Peyer's patch (tissue), 4 donors: Measurements from ENCODE around the gene ATP10A.

Experiments
- POLR2A ChIP-seq, 2 donors: fragments of 450-650 bp; IDR thresholded peaks; one replicate each; pipeline ENCODE4 v1.5.1; 2017; ENCODE audit warnings: antibody characterized with exemption in 2 of 2, mild to moderate bottlenecking in 2 of 2, moderate library complexity in 2 of 2
- TF ChIP-seq, protein P1 (sequence below), 6 experiments: fragments of 450-650 bp in 4 of 6; fragments of 200-600 bp in 2 of 6; sonication (generic) in 1 of 6; IDR thresholded peaks; one replicate each; pipeline ENCODE4 v1.5.1; 2017 to 2019; ENCODE audit warnings: antibody characterized with exemption in 6 of 6, mild to moderate bottlenecking in 3 of 6, moderate library complexity in 1 of 6

DNA sequence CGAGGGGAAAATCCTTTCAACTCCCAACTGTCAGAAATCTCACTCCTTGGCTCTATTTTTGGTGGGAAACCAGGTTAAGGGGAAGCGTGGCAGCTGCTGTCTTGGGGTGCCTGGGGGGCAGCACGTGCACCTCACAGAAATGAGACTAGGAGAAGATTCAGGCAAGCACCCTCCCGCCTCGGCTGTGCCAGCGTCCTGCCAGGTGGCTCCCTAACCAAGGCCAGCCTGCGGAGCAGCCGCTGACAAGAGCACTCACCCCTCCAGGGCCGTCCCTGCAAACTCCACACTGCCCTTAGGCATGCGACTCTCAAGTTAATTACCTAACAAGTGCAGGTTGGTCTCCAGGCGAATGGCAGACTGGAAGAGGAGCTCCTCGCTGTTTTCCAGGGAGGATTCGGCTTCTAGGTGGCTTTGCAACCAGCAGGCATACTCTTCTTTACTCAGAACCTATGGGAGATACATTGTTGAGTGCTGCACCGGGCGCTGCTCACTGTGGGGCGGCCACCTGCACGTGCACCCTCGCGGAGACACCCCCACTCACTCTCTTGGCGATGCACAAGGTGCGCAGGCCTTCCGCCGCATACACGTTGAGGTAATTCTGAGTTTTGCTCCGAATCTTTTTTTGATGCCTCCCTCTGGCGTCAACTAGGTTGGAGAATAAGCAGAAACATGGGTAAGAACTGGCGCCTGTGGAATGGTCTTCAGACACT is 155.3 kb downstream of the ATP10A start:
- TF ChIP-seq, protein P1, sequence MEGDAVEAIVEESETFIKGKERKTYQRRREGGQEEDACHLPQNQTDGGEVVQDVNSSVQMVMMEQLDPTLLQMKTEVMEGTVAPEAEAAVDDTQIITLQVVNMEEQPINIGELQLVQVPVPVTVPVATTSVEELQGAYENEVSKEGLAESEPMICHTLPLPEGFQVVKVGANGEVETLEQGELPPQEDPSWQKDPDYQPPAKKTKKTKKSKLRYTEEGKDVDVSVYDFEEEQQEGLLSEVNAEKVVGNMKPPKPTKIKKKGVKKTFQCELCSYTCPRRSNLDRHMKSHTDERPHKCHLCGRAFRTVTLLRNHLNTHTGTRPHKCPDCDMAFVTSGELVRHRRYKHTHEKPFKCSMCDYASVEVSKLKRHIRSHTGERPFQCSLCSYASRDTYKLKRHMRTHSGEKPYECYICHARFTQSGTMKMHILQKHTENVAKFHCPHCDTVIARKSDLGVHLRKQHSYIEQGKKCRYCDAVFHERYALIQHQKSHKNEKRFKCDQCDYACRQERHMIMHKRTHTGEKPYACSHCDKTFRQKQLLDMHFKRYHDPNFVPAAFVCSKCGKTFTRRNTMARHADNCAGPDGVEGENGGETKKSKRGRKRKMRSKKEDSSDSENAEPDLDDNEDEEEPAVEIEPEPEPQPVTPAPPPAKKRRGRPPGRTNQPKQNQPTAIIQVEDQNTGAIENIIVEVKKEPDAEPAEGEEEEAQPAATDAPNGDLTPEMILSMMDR (IDR thresholded peaks at IDR 0.05) = no peak
- no peak for TF ChIP-seq POLR2A (IDR thresholded peaks at IDR 0.05)
